GM12872 (cell line): ENCODE data around the gene PRELID3B.

Experiments used
- TF ChIP-seq, protein P1 (sequence below): IDR thresholded peaks from 3 replicates; pipeline ENCODE4 v1.5.1; 2011; ENCODE audit warnings: low read depth, mild to moderate bottlenecking, low read length, moderate library complexity; ENCODE audit not compliant: insufficient read depth

Gene PRELID3B

GRCh38 chr20:59040667-59041066 lies 1.9 kb downstream of the PRELID3B start:
- TF ChIP-seq, protein P1, sequence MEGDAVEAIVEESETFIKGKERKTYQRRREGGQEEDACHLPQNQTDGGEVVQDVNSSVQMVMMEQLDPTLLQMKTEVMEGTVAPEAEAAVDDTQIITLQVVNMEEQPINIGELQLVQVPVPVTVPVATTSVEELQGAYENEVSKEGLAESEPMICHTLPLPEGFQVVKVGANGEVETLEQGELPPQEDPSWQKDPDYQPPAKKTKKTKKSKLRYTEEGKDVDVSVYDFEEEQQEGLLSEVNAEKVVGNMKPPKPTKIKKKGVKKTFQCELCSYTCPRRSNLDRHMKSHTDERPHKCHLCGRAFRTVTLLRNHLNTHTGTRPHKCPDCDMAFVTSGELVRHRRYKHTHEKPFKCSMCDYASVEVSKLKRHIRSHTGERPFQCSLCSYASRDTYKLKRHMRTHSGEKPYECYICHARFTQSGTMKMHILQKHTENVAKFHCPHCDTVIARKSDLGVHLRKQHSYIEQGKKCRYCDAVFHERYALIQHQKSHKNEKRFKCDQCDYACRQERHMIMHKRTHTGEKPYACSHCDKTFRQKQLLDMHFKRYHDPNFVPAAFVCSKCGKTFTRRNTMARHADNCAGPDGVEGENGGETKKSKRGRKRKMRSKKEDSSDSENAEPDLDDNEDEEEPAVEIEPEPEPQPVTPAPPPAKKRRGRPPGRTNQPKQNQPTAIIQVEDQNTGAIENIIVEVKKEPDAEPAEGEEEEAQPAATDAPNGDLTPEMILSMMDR: no peak

- TF ChIP-seq, protein P1: no peak
Observed at GRCh38 chr20:59039233-59039632, 3.4 kb downstream of the PRELID3B start.

GRCh38 chr20:59037386-59037785 lies 5.2 kb downstream of the PRELID3B start:
- TF ChIP-seq, protein P1: no peak

- TF ChIP-seq, protein P1: no peak
Observed at GRCh38 chr20:59035381-59035780, 7.2 kb downstream of the PRELID3B start.

DNA sequence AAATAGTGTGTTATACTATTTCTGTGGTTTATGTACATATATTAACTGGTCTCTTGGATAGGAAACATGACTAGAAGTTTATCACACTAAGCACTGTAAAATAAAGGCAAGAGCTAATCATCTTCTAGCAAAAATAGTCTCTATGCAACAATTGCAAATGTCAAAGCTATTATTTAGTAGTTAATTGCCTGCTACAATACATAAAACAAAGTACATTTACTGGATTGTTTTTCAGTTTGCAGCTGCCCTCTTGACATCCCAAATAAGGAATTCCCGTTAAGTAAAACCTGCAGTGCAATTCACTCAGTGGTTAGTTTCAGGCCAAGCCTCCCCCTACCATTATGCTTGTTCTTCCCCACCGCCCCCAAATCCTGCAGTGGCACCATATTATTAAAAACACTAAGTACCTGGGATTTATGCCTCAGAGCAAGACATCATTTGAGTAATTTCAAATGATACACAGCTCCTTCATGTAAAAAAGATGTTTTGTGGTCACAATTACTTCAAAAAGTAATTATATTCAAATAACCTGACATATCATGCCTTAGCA lies 8.9 kb downstream of the PRELID3B start:
- TF ChIP-seq, protein P1: no peak

DNA sequence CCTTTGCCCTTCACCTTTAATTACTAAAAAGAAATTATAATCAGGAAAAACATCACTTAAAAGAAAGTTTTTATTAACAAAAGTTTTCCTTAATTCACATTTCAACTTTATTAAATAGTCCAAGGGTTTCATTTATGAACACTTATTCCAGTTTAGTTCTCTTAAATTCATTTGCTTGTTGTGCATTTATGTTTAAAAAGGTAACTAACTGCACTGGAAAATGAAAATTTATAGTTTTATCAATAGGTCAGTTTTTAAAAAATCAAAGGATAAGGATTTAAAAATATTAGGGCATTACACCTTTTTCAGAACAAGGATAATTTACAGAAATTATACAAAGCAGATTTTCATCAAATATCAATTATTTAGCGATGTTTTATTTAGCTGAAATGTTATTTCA lies 9.5 kb downstream of the PRELID3B start:
- TF ChIP-seq, protein P1: no peak

- TF ChIP-seq, protein P1: 0 out of 3 replicates have a peak, but pooled peaks have one; percentile 2
Observed at GRCh38 chr20:59032713-59033059, 9.9 kb downstream of the PRELID3B start.

- TF ChIP-seq, protein P1: no peak
Observed at GRCh38 chr20:59032023-59032712, 10.4 kb downstream of the PRELID3B start, which contains the start of gene ATP5F1E. ATP5F1E (minus strand) TSS chr20:59032335; CDS start chr20:59032251, 84 bp downstream.
